Measurements from ENCODE around the gene PCDHA6.
"Not testable (repeated sequence)": the region's sequence is repeated elsewhere in the genome, so short reads cannot be mapped to it uniquely, and the experiment has no call there.

Gene PCDHA6, protein sequence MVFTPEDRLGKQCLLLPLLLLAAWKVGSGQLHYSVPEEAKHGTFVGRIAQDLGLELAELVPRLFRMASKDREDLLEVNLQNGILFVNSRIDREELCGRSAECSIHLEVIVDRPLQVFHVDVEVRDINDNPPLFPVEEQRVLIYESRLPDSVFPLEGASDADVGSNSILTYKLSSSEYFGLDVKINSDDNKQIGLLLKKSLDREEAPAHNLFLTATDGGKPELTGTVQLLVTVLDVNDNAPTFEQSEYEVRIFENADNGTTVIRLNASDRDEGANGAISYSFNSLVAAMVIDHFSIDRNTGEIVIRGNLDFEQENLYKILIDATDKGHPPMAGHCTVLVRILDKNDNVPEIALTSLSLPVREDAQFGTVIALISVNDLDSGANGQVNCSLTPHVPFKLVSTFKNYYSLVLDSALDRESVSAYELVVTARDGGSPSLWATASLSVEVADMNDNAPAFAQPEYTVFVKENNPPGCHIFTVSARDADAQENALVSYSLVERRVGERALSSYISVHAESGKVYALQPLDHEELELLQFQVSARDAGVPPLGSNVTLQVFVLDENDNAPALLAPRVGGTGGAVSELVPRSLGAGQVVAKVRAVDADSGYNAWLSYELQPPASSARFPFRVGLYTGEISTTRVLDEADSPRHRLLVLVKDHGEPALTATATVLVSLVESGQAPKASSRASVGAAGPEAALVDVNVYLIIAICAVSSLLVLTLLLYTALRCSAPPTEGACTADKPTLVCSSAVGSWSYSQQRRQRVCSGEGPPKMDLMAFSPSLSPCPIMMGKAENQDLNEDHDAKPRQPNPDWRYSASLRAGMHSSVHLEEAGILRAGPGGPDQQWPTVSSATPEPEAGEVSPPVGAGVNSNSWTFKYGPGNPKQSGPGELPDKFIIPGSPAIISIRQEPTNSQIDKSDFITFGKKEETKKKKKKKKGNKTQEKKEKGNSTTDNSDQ

DNA sequence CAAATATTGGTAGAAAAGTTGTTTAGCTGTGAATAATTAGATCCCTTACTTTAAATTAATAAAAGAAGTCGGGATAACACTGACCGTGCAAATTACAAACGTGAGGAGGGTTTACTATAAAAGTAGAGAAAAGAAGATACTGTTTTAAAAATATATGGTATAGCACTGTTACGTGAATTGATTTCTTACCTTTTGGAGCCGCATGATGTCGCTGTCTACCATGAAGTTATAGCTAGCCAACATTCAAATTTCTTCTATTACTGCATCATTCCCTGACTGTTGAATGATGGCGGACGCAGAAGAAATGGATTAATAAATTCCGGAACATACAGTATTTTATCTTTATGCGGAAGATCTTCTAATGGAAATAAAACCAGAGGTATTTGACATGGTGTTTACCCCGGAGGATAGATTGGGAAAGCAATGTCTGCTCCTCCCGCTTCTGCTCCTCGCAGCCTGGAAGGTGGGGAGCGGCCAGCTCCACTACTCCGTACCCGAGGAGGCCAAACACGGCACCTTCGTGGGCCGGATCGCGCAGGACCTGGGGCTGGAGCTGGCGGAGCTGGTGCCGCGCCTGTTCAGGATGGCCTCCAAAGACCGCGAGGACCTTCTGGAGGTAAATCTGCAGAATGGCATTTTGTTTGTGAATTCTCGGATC lies at the start of gene PCDHA6:
PCDHA6 (plus strand) TSS at position 257 of the 658 bp plus-strand sequence; CDS start at position 389, 132 bp downstream.
- DNase-seq (ENCODE audit: low read depth), result no peak

- DNase-seq (ENCODE audit: low read depth), result no peak
These were observed 47.2 kb upstream of the PCDHA6 start for GRCh38 chr5:140780512-140780911.

DNA sequence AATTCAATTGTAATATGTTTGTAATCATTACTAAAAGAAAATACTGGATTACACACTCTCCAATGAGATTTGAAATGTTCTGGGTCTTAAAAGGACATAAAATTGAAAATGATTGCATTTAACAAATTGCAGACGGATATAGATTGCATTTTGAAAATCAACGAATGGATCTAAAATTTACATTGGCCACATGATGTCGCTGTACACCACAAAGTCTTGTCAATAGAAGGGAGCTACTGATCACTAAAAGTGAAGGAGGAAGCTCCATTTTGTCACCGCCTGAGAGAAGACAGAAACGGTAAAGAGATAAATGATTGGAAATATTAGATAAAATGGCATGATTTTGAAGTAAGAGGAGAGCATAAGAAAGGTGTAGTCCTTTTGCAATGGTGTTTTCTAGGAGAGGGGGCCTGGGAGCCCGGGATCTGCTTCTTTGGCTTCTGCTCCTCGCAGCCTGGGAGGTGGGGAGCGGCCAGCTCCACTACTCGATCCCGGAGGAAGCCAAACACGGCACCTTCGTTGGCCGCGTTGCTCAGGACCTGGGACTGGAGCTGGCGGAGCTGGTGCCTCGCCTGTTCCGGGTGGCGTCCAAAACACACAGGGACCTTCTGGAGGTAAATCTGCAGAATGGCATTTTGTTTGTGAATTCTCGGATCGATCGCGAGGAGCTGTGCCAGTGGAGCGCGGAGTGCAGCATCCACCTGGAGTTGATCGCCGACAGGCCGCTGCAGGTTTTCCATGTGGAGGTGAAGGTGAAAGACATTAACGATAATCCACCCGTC lies 41.7 kb upstream of the PCDHA6 start, which contains the start of gene PCDHA1:
PCDHA1 (plus strand) TSS at position 236 of the 782 bp plus-strand sequence.
- no peak for DNase-seq (ENCODE audit: low read depth)

DNA sequence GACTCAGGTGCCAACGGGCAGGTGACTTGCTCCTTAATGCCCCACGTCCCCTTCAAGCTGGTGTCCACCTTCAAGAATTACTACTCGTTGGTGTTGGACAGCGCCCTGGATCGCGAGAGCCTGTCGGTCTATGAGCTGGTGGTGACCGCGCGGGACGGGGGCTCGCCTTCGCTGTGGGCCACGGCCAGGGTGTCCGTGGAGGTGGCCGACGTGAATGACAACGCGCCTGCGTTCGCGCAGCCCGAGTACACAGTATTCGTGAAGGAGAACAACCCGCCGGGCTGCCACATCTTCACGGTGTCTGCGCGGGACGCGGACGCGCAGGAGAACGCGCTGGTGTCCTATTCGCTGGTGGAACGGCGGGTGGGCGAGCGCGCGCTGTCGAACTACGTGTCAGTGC lies 40.3 kb upstream of the PCDHA6 start:
- DNase-seq (ENCODE audit: low read depth), result not testable (repeated sequence)

GRCh38 chr5:140787849-140788504 lies 39.8 kb upstream of the PCDHA6 start:
- DNase-seq (ENCODE audit: low read depth), result not testable (repeated sequence)

GRCh38 chr5:140791089-140791488 lies 36.7 kb upstream of the PCDHA6 start:
- no peak for DNase-seq (ENCODE audit: low read depth)

- no peak for DNase-seq (ENCODE audit: low read depth)
These were observed 33.0 kb upstream of the PCDHA6 start, which contains the start of gene PCDHA2 for GRCh38 chr5:140794595-140795258. Gene PCDHA2 (plus strand): TSS chr5:140794852.

- DNase-seq (ENCODE audit: low read depth), result no peak
These were observed 32.5 kb upstream of the PCDHA6 start for GRCh38 chr5:140795259-140795641.

DNA sequence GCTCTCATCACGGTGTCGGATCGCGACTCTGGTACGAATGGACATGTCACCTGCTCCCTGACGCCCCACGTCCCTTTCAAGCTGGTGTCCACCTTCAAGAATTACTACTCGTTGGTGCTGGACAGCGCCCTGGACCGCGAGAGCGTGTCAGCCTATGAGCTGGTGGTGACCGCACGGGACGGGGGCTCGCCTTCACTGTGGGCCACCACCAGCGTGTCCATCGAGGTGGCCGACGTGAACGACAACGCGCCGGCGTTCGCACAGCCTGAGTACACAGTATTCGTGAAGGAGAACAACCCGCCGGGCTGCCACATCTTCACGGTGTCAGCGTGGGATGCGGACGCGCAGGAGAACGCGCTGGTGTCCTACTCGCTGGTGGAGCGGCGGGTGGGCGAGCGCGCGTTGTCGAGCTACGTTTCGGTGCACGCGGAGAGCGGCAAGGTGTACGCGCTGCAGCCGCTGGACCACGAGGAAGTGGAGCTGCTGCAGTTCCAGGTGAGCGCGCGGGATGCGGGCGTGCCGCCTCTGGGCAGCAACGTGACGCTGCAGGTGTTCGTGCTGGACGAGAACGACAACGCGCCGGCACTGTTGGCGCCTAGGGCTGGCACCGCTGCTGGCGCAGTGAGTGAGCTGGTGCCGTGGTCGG lies 31.6 kb upstream of the PCDHA6 start:
- not testable (repeated sequence) for DNase-seq (ENCODE audit: low read depth)

GRCh38 chr5:140796718-140797095 lies 31.1 kb upstream of the PCDHA6 start:
- DNase-seq (ENCODE audit: low read depth), result no peak

DNA sequence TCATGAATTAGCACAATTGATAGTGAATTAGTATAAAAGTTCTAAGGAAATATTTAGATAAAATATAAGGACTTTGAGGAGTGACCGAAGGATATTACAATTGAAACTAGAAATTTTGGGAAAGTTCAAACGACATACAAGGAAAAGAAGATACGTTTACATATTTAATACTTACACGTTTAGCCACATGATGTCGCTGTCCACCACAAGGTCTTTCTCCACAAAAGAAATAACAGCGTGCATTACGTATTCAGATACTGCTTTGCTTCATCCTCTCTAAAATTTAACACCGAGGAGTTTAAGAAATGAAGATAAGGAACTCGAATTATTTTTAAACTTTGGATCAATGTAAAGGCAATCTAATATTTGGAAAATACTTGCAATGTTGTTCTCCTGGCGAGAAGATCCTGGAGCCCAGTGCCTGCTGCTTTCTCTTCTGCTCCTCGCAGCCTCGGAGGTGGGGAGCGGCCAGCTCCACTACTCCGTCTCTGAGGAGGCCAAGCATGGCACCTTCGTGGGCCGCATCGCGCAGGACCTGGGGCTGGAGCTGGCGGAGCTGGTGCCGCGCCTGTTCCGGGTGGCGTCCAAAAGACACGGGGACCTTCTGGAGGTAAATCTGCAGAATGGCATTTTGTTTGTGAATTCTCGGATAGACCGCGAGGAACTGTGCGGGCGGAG lies 26.8 kb upstream of the PCDHA6 start, which contains the start of gene PCDHA3:
PCDHA3 (plus strand) TSS at position 242 of the 678 bp plus-strand sequence.
- DNase-seq (ENCODE audit: low read depth), result no peak

GRCh38 chr5:140801494-140801841 lies 26.3 kb upstream of the PCDHA6 start:
- DNase-seq (ENCODE audit: low read depth), result no peak

DNA sequence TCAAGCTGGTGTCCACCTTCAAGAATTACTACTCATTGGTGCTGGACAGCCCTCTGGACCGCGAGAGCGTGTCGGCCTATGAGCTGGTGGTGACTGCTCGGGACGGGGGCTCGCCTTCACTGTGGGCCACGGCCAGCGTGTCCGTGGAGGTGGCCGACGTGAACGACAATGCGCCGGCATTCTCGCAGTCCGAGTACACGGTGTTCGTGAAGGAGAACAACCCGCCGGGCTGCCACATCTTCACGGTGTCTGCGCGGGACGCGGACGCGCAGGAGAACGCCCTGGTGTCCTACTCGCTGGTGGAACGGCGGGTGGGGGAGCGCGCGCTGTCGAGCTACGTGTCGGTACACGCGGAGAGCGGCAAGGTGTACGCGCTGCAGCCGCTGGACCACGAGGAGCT lies 25.4 kb upstream of the PCDHA6 start:
- not testable (repeated sequence) for DNase-seq (ENCODE audit: low read depth)

DNA sequence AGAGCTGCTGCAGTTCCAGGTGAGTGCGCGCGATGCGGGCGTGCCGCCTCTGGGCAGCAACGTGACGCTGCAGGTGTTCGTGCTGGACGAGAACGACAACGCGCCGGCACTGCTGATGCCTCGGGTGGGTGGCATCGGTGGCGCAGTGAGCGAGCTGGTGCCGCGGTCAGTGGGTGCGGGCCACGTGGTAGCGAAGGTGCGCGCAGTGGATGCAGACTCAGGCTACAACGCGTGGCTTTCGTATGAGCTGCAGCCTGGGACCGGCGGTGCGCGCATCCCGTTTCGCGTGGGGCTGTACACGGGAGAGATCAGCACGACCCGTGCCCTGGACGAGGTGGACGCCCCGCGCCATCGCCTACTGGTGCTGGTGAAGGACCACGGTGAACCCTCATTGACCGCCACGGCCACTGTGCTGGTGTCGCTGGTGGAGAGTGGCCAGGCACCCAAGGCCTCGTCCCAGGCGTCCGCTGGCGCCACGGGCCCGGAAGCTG lies 24.9 kb upstream of the PCDHA6 start:
- DNase-seq (ENCODE audit: low read depth), result no peak

- no peak for DNase-seq (ENCODE audit: low read depth)
These were observed 20.7 kb upstream of the PCDHA6 start, which contains the start of gene PCDHA4 for GRCh38 chr5:140806834-140807775. Gene PCDHA4 (plus strand): TSS chr5:140807068.

GRCh38 chr5:140808241-140808888 lies 19.4 kb upstream of the PCDHA6 start:
- not testable (repeated sequence) for DNase-seq (ENCODE audit: low read depth)

- no peak for DNase-seq (ENCODE audit: low read depth)
These were observed 18.9 kb upstream of the PCDHA6 start for GRCh38 chr5:140808889-140809291.

All from T-helper 22 cell (primary cell).